Suprapubic skin (tissue), 4 donors: ENCODE measurements around the gene RUNX2. TPM values are rescaled to one million over a fixed set of nuclear protein-coding genes. Genes with fewer than 3 reads are reported as not detected.

ENCODE experiments used
- DNase-seq, 2 donors: peaks; one replicate each; pipeline ENCODE4 v3.0.0-alpha.2; 2019; ENCODE audit warnings: low spot score in 2 of 2
- H3K27ac ChIP-seq: fragments of 200-600 bp; sonication (generic); one replicate; pipeline ENCODE4 v1.5.1; 2019
- H3K27me3 ChIP-seq: fragments of 200-600 bp; sonication (generic); one replicate; pipeline ENCODE4 v1.5.1; 2019
- H3K36me3 ChIP-seq: fragments of 200-600 bp; sonication (generic); one replicate; pipeline ENCODE4 v1.5.1; 2019
- H3K4me1 ChIP-seq: fragments of 200-600 bp; sonication (generic); one replicate; pipeline ENCODE4 v1.5.1; 2019
- H3K4me3 ChIP-seq: fragments of 200-600 bp; sonication (generic); one replicate; pipeline ENCODE4 v1.5.1; 2019; ENCODE audit warnings: mild to moderate bottlenecking
- H3K9me3 ChIP-seq: fragments of 200-600 bp; sonication (generic); one replicate; pipeline ENCODE4 v1.5.1; 2019
- CTCF ChIP-seq, 2 donors: fragments of 200-600 bp in 1 of 2; fragments of 450-650 bp in 1 of 2; sonication (generic) in 1 of 2; IDR thresholded peaks; one replicate each; pipeline ENCODE4 v1.5.1; 2016 to 2019; ENCODE audit warnings: antibody characterized with exemption in 2 of 2, mild to moderate bottlenecking in 1 of 2, moderate library complexity in 1 of 2
- EP300 ChIP-seq: sonication (generic); formaldehyde crosslinking; IDR thresholded peaks from one replicate; pipeline ENCODE4 v1.6.1; 2017; ENCODE audit warnings: antibody characterized with exemption
- POLR2A ChIP-seq, 2 donors: fragments of 450-650 bp; IDR thresholded peaks; one replicate each; pipeline ENCODE4 v1.6.1; 2017; ENCODE audit warnings: antibody characterized with exemption in 2 of 2, mild to moderate bottlenecking in 2 of 2, moderate library complexity in 2 of 2
- POLR2AphosphoS5 ChIP-seq, 3 donors: sonication (generic); formaldehyde crosslinking; IDR thresholded peaks; one replicate each; pipeline ENCODE4 v1.6.1; 2017; ENCODE audit warnings: antibody characterized with exemption in 3 of 3
- WGBS: methylation state at CpG from one replicate; pipeline ENCODE4 v1.1.5; 2018; 5-methylcytosine and 5-hydroxymethylcytosine counted together
- total RNA-seq, 4 donors: library from RNA; depleted of rRNA; stranded (reverse); fragments of >200 nt; gene quantifications; one replicate each; pipeline ENCODE4 v1.1.0, GENCODE V29; 2016

Gene RUNX2
- total RNA-seq, 4 donors from 2014 or later, result 2.6 to 5.9 (median 3.1) TPM

- Histone ChIP-seq H3K27ac (no peak overlapping the region), H3K36me3 (no peaks in the 10 kb centered on the region), H3K4me1 (peaks cover 10% of the 10 kb centered on the region), H3K27me3 (no peaks in the 10 kb centered on the region), H3K9me3 (no peaks in the 10 kb centered on the region), H3K4me3 (no peak overlapping the region)
- WGBS, result 90% methylated on average over 11 of the region's 11 CpGs
- DNase-seq, result no peak
- TF ChIP-seq POLR2AphosphoS5 (IDR thresholded peaks at IDR 0.05) (no peak), EP300 (no peak), CTCF (IDR thresholded peaks at IDR 0.05) (no peak), POLR2A (IDR thresholded peaks at IDR 0.05) (no peak)
Observed at GRCh38 chr6:45712076-45712475, 383.9 kb downstream of the RUNX2 start.

- Histone ChIP-seq H3K9me3 (no peaks in the 10 kb centered on the region), H3K36me3 (no peaks in the 10 kb centered on the region), H3K27ac (no peak overlapping the region), H3K4me1 (peaks cover 10% of the 10 kb centered on the region), H3K27me3 (no peaks in the 10 kb centered on the region), H3K4me3 (no peak overlapping the region)
- DNase-seq, result no peak
- 75% methylated on average over 2 of the region's 2 CpGs for WGBS
- TF ChIP-seq EP300 (no peak), POLR2AphosphoS5 (IDR thresholded peaks at IDR 0.05) (no peak), POLR2A (IDR thresholded peaks at IDR 0.05) (no peak), CTCF (IDR thresholded peaks at IDR 0.05) (no peak)
Observed at GRCh38 chr6:45712786-45713185, 384.7 kb downstream of the RUNX2 start.

Other genes starting within 250 kb of the RUNX2 start
- gene SUPT3H, start 49.6 kb downstream of the RUNX2 start, total RNA-seq, result 1 to 10 TPM; 1.1 to 4.7 (median 3.7) TPM